ENCODE results near the gene MAFG.

Gene MAFG

DNA sequence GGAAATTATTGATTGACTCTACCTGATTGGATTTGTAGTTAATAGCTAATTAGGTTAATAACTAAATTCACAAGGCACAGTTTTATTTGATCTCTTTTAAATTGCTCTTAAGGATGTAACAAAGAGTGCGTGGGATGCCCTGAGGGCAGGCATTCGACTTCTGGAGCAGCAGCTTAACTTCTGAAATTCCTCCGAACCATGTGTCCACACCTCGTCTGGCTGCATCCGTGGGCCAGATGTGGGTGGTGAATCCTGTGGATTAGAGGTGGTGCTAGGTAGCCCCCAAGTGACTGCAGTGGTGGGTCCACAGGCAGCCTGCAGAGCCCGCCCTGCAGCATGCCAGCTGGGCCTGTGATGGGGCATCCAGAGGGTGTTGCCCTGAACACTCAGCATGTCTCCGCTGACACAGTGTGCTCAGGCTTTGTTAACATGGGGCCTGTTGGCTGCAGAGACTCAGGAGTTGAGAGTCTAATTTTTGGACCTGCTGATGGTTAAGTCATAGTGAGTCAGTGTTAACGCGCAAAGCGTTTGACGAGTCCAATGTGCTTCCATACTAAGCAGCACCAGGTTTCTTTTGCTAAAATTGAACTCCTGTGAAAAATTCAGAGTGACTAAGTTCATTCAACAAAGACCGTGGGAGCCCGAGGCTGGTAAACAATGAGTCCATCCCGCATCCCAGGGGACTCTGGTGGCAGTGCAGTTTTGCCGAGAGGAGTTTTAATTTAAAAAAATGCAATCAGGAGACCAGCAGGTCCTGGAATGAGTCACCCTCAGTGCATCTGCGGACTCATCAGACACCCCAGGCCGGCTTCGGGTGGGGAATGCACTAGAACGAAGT lies 29.3 kb downstream of the MAFG start:
- no peak for DNase-seq

DNA sequence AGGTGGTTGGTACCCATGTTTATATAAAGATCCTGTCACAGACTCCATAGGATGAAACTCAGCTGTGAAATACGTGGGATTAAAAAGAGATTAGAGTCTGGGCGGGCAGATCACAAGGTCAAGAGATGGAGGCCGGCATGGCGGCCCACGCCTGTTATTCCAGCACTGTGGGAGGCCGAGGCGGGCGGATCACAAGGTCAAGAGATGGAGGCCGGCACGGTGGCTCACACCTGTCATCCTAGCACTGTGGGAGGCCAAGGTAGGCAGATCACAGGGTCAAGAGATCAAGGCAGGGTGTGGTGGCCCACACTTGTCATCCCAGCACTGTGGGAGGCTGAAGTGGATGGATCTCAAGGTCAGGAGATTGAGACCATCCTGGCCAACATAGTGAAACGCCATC lies 32.1 kb downstream of the MAFG start:
- DNase-seq, result no peak

DNA sequence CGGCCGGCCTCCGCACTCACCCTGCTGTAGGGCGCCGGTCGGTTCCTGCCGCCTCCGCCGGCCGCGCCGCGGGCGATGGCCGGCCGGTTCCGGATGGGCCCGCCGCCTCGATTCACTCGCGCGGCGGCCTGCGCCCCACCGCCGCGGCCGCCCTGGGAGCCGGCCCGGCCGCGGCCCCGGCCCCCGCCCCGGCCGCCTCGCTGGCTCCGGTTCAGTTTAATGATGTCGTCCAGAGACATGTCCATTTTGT lies 36.3 kb downstream of the MAFG start:
- no peak for DNase-seq

DNA sequence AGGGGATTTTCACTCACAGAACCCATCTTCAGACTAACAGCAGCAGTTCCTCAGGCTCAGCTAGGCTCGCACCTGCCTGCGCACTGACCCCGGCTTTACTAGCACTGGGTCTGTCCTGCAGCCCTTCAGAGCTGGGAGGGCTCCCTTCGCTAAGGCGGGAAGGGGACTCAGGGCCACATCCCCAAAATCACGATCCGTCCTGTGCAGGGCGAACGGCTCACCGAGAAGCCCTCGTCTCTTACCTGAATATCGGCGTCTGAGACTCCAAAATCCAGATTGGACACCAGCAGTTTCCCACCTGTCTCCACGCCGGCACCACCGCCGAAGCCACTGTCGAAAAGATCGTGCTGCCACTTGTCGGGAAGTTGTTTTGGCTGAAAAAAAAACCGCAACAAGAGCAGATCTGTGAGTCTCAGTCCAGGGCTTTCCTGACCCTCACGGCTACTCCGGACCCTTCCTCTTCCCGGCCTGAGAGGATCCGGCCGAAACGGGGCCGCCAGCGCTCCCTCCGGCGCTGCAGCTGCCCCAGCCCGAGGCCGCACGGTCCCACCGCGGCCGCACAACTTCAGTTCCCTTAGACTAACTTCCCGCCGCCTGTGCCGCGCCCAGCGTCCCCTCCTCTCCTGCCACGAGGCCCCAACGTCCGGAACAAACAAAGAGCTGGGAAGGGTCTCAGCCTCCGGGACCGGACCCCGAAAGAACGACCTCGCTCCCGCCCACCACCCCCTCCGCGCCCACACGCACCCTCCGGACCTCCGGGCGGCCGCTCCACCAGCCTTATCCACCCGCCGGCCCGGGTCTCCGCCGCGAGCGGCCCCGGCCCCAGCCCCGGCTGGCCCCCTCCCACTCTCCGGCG lies 36.9 kb downstream of the MAFG start:
- no peak for DNase-seq

DNA sequence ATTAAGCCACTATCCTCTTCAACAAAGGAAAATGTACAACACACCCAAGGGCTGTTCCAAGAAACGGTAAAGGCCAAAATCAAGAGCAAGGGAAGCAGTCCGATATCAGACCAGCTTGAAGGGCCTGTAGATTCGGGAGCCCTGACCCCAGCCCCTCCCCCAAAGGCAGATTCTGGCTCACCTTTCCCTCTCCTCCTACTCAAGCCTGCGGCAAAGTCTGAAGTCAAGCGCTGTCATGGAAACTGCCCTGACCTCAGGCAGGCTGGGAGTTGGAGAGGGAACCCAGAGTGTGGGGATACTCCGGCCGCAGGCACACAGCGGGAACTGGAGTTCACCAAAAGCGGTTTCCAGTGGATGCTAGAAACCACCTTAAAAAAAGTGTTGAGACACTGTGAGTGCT lies 37.9 kb downstream of the MAFG start:
- no peak for DNase-seq

DNA sequence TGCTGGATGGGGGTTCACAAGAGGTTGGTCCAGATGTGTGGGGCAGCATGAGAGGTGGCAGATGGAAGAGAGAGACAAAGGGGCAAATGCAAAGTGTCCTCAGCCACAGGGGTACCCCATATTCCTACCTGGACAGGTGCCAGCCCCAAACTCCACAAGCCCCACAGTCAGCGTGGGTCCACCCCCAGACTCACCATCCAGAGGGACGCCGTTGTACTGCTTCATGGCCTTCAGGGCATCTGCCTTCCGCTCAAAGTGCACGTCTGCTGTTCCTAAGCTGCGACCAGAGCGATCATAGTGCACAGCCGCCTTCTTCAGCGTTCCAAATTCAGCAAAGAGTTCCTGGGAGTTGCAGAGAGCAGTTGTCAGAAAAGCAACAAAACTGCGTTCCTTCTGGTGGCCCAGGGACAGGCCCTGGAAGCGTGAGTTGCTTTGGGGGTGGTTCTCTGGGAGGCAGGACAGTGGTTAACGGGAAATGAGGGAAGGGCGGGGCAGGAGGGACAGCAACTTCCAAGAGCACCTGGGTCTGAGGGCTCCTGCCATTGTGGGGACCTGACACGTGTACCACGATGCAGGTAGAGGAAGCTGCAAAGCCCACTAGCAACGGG lies 38.4 kb downstream of the MAFG start:
- no peak for DNase-seq

DNA sequence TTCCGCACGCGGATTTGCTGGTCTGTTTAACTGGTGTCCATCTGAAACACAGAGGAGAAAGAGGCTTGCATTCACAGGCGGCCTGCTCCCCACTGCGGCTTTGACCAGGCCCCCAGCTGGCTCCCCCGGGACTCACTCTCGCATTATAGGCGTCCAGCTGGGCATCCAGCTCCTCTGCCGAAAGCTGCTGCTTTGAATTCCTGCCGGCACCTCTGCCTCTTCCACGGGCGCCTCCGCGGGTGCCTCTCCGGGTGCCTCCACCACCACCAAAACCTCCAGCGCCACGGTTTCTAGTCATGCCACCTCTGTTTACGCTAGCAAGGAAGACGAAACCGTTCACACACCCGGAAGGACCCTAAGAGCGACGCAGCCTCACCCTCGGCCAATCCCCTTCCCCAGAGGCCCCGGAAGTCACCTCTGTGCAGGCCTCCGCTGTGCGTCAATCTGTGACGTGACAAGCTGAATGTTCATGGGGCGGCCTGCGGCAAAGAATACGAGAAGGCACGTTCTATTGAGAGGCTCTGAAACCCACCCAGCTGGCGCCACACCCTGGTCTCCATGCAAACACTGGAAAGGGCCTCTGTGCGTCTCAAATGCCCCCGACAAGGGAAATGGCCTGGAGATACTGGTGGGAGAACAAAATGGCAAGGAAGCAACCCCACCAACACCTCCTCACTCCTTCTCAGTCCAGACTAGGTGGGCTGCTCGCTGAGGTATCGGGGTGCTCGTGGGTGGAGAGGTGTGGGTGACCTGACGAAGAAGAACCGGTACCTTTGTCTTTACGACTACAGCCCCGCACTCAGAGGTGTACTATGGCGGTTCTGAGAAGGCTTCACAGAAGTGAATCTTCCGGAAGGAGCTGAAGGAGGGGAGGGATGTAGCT lies 39.2 kb downstream of the MAFG start:
- no peak for DNase-seq

DNA sequence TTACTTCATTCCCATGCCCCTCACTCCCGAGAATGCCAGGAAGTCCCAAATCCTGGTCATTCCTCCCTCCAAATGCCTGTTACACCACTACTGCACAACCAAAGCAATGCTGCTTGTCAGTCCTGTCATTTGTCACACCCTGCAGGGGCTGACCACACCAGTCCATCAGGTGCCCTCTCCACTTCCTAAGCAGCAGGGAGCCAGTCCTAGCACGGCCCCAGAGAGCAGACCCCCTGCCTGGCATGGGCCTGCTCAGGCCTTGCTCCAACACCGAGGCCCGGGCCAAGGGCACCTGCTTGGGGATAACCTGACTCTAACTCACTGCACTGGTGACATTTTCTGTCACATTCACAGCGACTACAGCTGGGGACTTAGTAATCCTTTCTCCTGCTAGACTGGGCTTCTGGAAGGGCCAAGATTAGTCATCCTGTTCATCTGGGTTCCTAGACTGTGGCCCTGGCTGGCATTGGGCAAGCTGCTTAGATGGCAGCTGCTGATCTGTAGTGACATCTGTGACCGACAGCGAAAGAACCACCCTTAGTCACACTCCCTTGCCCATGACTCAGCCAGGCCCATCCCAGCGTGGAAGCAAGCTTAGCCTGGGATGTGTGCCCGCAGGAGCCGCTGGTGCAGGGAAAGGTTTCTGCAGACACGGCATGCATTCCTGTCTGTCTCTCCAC lies 41.5 kb downstream of the MAFG start:
- no peak for DNase-seq

DNA sequence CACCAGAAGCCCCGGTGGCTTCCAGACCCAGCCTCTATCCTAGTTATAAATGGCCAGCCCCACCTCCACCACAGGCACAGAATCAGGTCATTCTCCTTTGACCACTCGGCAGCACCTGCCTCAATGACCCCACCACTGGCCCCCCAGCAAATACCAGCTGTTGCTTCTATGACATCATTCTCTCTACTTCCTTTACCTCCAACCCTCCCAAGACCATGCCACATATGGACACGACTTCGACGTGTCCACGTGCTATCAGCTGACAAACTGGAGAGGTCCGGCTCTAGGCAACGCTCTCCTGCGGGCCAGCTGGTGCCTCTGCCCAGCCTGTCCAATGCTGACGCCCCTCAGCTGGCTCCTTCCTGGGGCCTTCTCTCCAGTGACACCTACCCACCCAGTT lies 42.1 kb downstream of the MAFG start:
- no peak for DNase-seq

DNA sequence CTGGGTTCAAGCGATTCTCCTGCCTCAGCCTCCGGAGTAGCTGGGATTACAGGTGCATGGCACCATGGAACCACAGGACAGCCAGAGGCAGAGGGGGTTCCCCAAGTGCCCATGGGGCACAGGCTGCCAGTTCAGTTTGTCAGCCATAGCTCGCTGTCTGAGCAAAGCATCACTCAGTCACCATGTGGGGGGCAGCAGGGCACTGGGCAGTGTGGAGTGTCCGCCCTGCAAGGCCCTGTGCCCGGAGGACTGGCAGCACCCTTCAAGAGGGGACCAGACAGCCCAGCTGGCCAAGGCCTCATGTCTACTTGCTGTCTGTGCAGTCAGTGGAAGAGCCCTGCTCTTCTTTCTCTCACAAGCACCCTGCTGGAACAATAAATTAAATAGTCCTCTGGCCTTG lies 42.6 kb downstream of the MAFG start:
- no peak for DNase-seq

DNA sequence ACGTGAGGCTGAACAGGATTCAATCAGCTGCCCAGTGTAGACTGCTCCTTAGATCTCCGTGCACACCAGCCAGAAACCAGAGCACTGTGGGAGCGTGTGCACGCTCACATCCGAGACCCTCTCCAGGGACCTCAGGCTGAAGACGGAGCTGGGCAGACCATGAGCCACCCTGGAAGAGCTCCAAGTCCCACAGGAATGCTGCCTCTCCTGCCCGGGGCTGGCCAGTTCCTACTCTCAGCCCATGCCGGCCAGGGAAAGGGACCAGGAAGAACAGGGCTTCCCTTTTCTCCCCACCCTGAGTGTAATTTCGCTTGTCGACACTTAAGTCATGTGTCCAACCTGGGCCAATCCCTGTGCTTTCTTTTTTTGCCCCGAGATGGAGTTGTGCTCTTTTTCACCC lies 43.0 kb downstream of the MAFG start:
- no peak for DNase-seq

DNA sequence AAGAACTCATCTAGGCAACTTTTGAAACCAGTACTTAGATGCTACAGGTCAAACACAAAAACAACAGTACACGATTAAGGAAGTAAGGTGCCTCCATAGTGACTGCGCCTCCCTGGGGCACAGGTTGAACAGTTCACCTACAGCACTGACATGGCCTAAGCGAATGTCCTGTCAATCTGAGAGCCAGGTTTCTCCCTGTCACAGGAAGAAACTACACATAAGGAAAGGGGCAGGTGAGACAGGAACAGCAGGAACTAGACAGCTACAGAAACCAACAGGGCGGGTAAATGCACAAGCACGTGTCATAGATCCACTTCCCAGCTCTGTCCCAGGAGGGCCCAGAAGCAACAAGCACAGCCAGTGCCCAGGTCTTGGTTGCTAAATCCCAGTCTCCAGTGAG lies 48.4 kb downstream of the MAFG start:
- DNase-seq, result no peak

DNA sequence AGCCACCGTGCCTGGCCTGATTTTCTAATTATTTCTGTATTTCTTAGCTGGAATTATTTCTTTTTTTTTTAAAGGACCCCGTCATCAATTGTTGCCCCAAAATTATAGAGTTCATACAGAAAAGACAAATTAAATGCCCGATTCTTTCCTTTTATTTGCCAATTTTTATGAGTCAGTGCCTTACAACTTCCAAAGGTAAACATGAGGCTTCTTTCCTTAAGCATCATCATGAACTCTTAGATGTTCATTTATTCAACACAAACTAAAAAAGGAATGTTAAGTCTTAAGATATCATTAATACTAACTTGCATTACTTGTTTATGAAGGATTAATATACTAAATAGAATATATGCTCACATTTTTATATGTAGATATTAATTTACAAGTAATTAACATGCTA lies 49.2 kb downstream of the MAFG start:
- no peak for DNase-seq

DNA sequence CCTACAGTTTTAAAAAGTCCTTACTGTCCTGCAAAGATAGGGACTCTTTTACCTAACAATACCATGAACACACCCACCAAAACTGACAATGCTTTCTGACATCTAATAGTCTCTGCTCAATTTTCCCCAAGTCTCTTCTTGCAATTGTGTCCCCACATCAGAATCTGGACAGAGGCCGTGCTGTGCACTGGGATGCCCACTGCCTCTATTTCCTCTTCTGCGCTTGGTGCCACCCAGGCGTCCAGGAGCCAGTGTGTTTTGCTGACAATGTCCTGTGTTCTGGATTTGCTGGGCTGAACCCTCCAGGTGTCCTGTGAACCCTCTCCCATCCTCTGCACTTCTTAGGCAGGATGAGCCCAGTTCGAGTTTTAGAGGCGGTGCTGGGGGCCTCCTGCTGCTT lies 50.0 kb downstream of the MAFG start:
- no peak for DNase-seq

DNA sequence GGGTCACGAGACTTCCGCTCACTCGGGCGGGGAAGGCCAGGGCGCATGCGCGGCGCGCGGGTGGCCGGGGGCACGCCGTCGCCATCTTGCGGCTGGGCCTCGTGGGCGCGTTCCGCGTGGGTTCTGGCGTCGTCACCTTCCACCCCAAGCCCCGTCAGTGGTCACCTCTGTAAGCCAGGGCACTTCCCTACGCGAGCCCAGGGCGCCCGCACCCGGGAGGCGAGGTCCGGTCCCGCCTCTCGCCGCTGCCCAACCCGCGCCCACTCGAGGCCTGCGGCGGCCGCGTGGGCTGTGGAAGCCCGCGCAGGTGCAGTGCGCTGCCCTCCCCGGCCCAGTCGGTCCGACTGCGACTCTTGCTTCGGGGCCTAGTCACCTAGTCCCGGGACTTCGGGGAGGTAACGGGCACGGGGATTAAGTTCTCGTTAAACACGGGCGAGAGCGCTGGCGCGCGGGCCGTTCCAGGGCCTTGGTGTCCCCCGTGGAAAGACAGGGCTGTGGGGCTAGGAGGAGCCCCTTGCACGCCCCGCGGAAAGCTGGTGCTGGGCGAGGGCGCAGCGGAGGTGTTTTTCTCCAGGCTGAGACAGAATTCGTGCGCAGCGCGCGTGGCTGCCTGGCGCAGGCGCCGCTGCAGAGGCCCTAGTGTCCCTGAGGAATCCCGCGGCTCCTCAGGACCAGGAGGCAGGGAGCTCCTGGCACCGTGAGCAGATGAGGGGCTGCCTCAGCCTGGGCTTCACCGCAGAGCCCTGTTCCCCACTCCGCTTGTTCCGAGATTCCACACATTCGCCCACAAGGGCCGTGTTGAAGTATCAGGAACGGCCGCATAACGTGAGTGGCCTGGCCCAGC lies 55.9 kb downstream of the MAFG start:
- DNase-seq, result peak; percentile 34 to 95 (median 82)

DNA sequence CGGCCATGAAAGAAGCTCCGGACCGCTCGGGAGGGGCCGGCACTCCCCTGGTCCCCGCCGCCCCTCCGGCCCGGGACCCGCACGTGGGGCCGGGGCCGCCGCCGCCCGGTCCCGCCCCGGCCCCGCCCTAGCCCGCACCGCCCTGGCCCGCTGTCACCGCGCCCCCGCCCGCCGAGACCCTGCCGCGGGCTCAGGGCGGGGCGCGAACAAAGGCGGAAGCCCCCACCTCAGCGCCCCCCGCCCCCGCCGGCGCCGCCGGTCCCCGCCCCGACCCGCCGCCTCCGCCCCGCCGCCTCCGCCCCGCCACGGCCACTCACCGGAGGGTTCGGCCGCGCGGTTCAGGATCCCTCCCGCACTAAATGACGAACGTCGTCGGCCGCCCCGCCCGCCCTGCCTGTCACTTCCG lies 56.6 kb downstream of the MAFG start, which contains the start of gene ARHGDIA:
Gene ARHGDIA, minus strand, starts transcription at position 357 of the 406 bp plus-strand sequence. CDS start 1,407 bp downstream, outside the sequence.
- no peak for DNase-seq

DNA sequence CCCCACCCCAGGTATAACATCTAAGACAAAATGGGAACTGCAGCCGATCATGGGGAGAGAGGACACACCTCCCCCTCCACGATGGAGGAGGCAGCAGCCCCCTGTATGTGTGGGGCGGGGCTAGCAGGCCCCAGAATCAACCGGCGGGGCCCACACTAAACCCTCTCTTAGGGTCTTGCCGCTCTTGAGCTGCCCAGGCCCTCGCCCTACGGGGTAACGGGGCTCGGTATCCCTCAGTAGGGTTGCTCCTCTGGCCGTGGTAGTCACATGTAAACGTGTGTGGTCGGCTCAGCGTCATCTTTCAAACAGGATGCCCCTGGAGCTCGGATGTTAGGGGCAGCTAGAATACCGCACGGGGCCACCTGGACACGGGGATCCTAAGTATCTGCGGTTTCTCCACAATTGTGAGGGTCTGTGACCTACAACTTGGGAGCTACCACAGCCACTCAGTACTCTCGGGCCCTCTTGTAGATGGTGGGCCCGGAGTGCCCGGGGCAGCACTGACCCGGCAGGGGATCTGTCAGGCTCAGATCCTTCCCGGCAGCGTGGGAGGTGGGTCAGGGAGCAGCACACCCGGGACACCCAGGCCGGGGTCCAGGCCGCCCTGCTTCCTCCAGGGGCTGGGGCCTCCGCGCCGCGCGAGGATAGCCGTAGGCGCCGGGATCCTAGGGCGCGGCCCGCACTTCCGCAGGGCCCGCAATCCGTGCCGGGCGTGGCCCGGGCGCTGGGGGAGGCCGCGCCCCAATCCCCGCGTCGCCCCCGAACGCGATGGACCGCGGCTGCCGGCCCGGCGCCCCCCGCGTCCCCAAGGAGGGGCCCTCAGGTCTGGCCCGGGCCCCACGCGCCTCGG lies 57.2 kb downstream of the MAFG start:
- DNase-seq, result peak in 3 of 14 donors; percentile 5 to 40 (median 31)

DNA sequence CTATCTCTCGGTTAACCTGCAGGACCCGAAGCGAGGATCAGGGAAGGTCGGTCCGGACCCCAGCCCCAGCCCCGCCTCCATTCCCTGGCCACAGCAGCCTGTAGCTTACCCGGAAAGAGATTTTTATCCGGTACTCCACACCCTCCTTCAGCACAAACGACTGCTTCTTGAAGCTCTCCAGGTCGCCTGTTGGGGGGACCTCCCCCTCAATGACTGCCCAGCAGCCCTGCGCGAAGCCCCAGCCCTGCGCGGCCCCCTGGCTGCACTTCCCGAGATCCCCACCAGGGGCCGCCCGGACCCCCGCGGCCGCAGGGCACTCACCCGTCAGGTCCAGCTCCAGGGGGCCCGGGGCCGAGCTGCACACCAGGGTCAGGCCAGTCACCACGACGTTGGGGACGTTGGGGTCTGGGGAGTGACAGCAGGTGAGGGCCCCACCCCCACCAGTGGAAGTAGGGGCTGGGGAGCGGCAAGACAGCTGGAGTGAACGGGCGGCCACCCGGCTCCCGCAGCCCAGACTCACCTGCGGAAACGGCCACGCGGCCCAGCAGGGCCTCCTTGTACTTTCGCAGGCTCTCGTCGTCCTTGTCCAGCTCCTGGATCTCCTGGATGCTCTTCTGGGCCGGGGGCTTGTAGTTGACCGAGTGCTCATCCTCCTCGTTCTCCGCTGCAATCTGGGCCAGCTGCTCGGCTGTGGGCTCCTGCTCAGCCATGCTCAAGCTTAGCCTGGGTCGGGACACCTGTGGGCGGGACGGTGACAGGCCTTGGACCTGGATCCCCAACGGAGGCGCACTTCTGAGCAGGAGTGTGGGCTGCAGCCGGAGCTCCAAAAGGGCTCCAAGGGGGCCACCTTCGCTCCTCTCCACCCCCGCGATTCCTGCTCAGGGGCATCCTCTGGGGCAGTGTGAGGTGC lies 58.1 kb downstream of the MAFG start:
- DNase-seq, result peak in 1 of 14 donors; percentile 35

Measured in C1 segment of cervical spinal cord (tissue), 14 donors.